DMS79 treated with DMSO at 0.1 percent for 48 hours (cell line): ENCODE data around the gene ZNF775.
A peak's percentile ranks its signal among the peaks of the same experiment; 100 is the strongest.

Source experiments
- DNase-seq: peaks from one replicate; lab custom pipeline; 2025; lab: John Stamatoyannopoulos, UW

The ZNF775 gene

GRCh38 chr7:150378853-150379440 is at the start of gene ZNF775:
TSS of gene ZNF775 (plus strand) at chr7:150379330. CDS start at chr7:150388471, 9,141 bp downstream.
- DNase-seq: peak; percentile 83

GRCh38 chr7:150329331-150330120 is 49.6 kb upstream of the ZNF775 start:
- DNase-seq: no peak

GRCh38 chr7:150330211-150330885 is 48.8 kb upstream of the ZNF775 start:
- no peak for DNase-seq

- DNase-seq: no peak
These were observed 46.1 kb upstream of the ZNF775 start for GRCh38 chr7:150332852-150333635.

- no peak for DNase-seq
These were observed 45.5 kb upstream of the ZNF775 start for GRCh38 chr7:150333659-150334058.

GRCh38 chr7:150334108-150334507 is 45.0 kb upstream of the ZNF775 start:
- DNase-seq: no peak

- DNase-seq: no peak
These were observed 43.9 kb upstream of the ZNF775 start for GRCh38 chr7:150335108-150335773.

- no peak for DNase-seq
These were observed 43.4 kb upstream of the ZNF775 start for GRCh38 chr7:150335774-150336112.

GRCh38 chr7:150336746-150337145 is 42.4 kb upstream of the ZNF775 start:
- no peak for DNase-seq

GRCh38 chr7:150337179-150337578 is 42.0 kb upstream of the ZNF775 start:
- DNase-seq: no peak

GRCh38 chr7:150337659-150338081 is 41.5 kb upstream of the ZNF775 start:
- DNase-seq: no peak

GRCh38 chr7:150338166-150338829 is 40.8 kb upstream of the ZNF775 start:
- no peak for DNase-seq

GRCh38 chr7:150339409-150339809 is 39.7 kb upstream of the ZNF775 start:
- DNase-seq: no peak

- no peak for DNase-seq
These were observed 38.9 kb upstream of the ZNF775 start for GRCh38 chr7:150340024-150340749.

- no peak for DNase-seq
These were observed 38.3 kb upstream of the ZNF775 start for GRCh38 chr7:150340875-150341262.

- DNase-seq: no peak
These were observed 37.6 kb upstream of the ZNF775 start, which contains the start of gene RARRES2 for GRCh38 chr7:150341263-150342120. TSS of gene RARRES2 (minus strand) at chr7:150341629. CDS start at chr7:150340609, 1,020 bp downstream.

GRCh38 chr7:150342121-150342408 is 37.1 kb upstream of the ZNF775 start:
- DNase-seq: no peak

- no peak for DNase-seq
These were observed 35.9 kb upstream of the ZNF775 start for GRCh38 chr7:150343225-150343624.

- no peak for DNase-seq
These were observed 34.8 kb upstream of the ZNF775 start for GRCh38 chr7:150344299-150344698.

- DNase-seq: no peak
These were observed 34.1 kb upstream of the ZNF775 start for GRCh38 chr7:150345012-150345411.
